Astrocyte (in vitro differentiated cells and primary cell): ENCODE data around the gene SLC35F2.

Experiments used
- EZH2 ChIP-seq: IDR thresholded peaks from 2 replicates; pipeline ENCODE4 v1.6.1; 2012; ENCODE audit warnings: mild to moderate bottlenecking, low read length, inconsistent platforms; ENCODE audit not compliant: insufficient read depth
- TF ChIP-seq, protein P1 (sequence below): IDR thresholded peaks from 2 replicates; pipeline ENCODE4 v1.5.1; 2011; ENCODE audit warnings: low read depth, mild to moderate bottlenecking, inconsistent platforms, low read length, moderate library complexity; ENCODE audit not compliant: insufficient read depth

DNA sequence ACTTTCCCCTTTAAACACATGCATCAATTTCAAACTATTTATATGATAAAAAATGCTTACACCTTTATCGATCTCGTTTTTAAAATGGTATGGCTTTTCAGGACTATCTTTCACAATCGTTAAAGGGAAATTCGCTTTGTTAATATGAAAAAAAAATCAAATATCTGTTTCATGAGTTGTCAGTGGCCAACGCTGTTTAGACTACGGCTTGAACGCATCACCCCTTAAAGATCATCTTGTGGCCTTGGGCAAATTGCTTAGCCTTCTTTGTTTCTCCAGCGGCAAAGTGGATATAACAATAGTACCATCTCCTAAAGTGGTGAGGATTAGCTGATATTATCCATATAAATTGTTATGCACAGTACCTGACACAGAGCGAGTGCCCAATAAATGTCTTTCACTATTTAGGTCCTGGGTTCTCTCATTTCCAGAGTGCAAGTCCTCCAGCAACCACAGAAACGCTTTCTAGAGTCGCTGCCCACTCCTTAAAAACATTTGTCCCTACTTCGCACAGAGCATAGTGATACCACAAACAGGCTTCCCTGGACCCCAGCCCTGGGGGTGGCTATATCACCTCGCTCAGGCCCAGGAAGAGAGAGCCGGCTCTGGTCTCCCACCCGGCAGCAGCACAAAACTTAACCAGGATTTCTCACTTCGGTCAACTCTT lies 904 bp downstream of the SLC35F2 start:
- TF ChIP-seq, protein P1, sequence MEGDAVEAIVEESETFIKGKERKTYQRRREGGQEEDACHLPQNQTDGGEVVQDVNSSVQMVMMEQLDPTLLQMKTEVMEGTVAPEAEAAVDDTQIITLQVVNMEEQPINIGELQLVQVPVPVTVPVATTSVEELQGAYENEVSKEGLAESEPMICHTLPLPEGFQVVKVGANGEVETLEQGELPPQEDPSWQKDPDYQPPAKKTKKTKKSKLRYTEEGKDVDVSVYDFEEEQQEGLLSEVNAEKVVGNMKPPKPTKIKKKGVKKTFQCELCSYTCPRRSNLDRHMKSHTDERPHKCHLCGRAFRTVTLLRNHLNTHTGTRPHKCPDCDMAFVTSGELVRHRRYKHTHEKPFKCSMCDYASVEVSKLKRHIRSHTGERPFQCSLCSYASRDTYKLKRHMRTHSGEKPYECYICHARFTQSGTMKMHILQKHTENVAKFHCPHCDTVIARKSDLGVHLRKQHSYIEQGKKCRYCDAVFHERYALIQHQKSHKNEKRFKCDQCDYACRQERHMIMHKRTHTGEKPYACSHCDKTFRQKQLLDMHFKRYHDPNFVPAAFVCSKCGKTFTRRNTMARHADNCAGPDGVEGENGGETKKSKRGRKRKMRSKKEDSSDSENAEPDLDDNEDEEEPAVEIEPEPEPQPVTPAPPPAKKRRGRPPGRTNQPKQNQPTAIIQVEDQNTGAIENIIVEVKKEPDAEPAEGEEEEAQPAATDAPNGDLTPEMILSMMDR, result no peak
- no peak for TF ChIP-seq EZH2
